Measurements from ENCODE around the gene MED25.
A peak's percentile ranks its signal among the peaks of the same experiment; 100 is the strongest.

MED25 gene

DNA sequence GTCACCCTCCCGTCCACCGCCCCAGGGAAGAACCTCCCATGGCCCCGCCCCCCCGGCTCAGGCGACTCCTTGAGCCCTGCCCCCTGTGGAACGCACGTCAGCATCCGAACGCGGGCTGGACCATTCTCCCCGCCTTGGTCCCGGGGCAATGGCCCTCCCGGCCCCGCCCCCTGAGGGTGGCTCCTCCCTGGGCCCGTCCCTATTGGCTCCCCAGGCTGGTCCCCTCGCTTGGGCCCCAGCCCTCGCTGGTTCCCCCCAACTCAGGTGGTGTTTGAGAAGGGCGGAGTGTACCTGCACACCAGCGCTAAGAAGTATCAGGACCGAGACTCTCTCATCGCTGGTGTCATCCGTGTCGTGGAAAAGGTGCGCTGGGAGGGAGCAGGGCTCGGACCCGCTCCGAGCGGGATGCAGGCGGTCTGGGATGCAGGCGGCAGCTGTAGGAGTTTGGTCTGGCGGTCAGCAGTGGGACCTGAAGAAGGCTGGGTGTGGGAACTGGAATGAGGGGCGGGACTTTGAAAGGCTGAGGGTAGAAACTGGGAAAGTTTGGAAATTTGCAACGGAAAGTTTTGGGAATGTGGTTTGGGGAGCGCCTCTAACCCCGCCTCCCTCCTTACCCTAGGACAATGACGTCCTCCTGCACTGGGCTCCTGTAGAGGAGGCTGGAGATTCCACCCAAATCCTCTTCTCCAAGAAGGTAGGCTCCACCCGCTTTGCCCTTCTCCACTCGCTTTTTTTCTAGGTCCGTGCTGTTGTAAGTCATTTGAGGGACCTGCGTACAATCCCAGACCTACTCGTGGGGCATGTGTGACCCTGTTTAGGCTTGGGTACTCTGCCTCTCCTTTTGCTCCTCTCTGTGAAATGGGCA, 60.0 kb downstream of the MED25 start:
- Mint-ChIP-seq H3K27ac (no peak overlapping the region), H3K4me1 (ENCODE audit: low read depth) (peaks cover 19% of the 10 kb centered on the region), H3K27me3 (ENCODE audit: low read depth) (no peaks in the 10 kb centered on the region), H3K4me3 (no peak overlapping the region), H3K9me3 (no peaks in the 10 kb centered on the region), H3K36me3 (ENCODE audit: low read depth) (peaks cover 25% of the 10 kb centered on the region)
- DNase-seq (ENCODE audit: low spot score): peak; percentile 98

DNA sequence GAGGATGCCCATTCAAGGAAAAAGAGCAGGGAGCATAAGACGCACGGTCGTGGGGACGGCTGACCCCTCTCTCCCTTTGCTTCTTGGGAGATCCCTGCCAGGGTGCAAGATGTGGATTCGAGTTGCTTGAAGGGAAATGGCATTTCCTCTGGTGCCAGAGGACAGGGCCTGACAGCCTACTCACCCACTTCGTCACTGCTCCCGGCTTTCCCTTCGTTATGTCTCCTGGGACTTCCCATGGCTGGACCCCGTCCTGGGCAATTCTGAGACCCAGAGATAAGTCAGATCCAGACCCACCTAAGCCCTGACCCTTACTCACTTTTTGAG, 60.6 kb downstream of the MED25 start:
- Mint-ChIP-seq H3K36me3 (ENCODE audit: low read depth) (peaks cover 31% of the 10 kb centered on the region), H3K27me3 (ENCODE audit: low read depth) (no peaks in the 10 kb centered on the region), H3K9me3 (no peaks in the 10 kb centered on the region), H3K27ac (peak overlapping the region; percentile 60), H3K4me1 (ENCODE audit: low read depth) (peaks cover 19% of the 10 kb centered on the region), H3K4me3 (no peak overlapping the region)
- DNase-seq (ENCODE audit: low spot score): no peak

DNA sequence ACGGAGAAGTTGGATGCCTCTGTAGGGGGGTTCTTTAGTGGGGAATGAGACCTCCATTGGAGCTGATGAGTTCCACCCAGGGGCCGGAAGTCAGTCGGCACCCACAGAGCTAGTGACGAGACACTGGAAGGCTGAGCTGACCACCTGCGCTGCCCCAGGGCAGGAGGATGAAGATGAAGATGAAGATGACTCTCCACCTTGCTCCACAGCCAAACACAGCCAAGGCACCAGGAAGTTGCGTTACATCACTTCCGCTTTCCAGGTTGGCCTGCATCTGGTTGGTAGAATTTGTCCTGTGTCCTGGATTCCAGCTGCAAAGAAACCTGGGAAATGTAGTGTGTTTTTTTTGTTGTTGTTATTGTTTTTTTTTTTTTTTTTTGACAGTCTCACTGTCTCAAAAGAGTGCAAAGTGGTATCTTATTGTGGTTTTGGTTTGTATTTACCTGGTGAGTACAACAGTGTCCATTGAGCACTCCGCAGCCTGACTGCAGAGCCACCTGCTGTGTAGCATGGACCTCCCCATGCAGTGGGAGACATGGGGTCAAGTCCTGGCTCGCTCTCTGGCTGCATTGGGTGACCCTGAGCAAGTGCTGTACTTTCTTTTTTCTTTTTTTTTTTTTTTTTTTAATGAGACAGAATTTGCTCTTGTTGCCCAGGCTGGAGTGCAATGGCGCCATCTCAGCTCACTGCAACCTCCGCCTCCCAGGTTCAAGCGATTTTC, 61.3 kb downstream of the MED25 start:
- Mint-ChIP-seq H3K27me3 (ENCODE audit: low read depth) (no peaks in the 10 kb centered on the region), H3K4me3 (peak overlapping the region; percentile 15), H3K27ac (peak overlapping the region; percentile 60), H3K4me1 (ENCODE audit: low read depth) (peaks cover 19% of the 10 kb centered on the region), H3K9me3 (no peaks in the 10 kb centered on the region), H3K36me3 (ENCODE audit: low read depth) (peaks cover 34% of the 10 kb centered on the region)
- no peak for DNase-seq (ENCODE audit: low spot score)

DNA sequence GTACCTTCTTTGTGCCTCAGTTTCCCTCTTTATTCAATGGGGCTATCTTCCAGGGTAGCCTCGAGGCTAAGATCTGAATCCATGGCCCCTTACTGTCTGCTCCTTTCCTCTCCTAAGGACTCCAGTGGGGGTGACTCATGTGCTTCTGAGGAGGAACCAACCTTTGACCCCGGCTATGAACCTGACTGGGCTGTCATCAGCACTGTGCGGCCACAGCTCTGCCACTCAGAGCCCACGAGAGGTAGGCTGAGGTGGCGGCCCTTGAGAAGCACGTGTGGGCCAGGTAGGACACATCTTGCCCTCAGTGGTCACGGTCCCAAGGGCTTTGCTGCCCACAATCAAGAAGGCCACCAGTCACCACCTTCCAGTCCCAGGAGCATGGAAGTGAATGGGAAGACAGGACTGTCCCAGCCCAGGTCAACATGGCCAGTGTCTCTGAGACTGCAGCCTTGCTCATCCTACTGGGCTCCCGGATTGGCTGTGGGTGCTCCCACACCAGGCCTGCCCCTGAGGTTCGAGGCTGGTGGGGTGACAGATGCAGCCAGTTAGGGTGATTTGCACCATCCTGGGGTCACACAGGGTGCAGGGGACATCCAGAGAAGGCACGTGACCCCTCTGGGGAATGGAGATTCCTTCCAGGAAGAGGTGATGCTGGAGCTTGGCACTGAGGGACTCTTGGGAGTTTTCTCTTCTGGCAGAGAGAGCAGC, 62.2 kb downstream of the MED25 start:
- DNase-seq (ENCODE audit: low spot score): no peak
- Mint-ChIP-seq H3K36me3 (ENCODE audit: low read depth) (peaks cover 41% of the 10 kb centered on the region), H3K4me3 (no peak overlapping the region), H3K27me3 (ENCODE audit: low read depth) (no peaks in the 10 kb centered on the region), H3K9me3 (no peaks in the 10 kb centered on the region), H3K4me1 (ENCODE audit: low read depth) (peaks cover 15% of the 10 kb centered on the region), H3K27ac (no peak overlapping the region)

DNA sequence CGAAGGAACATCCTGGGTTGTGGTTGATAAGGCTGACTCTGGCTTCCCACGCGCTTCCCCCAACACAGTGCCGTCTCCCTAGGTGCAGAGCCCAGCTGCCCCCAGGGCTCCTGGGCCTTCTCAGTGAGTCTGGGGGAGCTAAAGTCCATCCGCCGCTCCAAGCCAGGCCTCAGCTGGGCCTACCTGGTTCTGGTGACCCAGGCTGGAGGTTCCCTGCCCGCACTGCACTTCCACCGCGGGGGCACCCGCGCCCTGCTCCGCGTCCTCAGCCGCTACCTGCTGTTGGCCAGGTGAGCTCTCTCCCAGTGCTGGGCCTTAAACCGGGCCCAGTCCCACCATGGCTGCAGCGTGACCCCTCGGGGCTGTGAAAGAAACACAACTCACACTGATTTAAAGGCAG, 63.1 kb downstream of the MED25 start:
- DNase-seq (ENCODE audit: low spot score): no peak
- H3K9me3 Mint-ChIP-seq: no peaks in the 10 kb centered on the region
- H3K4me1 Mint-ChIP-seq (ENCODE audit: low read depth): peaks cover 9% of the 10 kb centered on the region
- no peak overlapping the region for H3K4me3 Mint-ChIP-seq
- H3K27me3 Mint-ChIP-seq (ENCODE audit: low read depth): no peaks in the 10 kb centered on the region
- H3K27ac Mint-ChIP-seq: no peak overlapping the region
- H3K36me3 Mint-ChIP-seq (ENCODE audit: low read depth): peaks cover 42% of the 10 kb centered on the region

DNA sequence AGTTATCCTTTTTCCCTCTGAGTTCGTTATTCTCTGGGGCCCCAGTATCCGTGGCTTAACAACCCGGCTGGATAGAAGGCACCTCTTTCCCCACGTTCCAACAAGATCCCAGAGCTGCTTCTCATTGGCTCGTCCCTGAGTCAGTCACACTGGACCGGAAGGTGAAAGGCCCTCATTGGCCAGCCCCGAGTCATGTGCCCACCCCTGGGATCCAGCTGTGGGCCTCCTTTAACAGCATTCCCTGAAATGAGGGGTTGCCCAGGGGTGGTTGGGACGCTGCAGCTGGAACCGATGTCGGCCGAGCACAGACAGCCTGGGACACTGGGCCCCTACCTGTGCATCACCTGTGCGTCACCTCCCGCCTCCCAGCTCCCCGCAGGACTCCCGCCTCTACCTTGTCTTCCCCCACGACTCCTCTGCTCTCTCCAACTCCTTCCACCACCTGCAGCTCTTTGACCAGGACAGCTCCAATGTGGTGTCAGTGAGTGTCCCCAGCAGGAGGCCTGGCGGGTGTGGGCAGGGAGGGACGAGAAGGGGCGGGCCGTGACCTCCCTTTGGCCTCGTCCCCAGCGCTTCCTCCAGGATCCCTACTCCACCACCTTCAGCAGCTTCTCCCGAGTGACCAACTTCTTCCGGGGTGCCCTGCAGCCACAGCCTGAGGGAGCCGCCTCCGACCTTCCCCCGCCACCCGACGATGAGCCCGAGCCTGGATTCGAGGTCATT, 63.7 kb downstream of the MED25 start:
- Mint-ChIP-seq H3K27me3 (ENCODE audit: low read depth) (no peaks in the 10 kb centered on the region), H3K36me3 (ENCODE audit: low read depth) (peaks cover 42% of the 10 kb centered on the region)
- no peak for DNase-seq (ENCODE audit: low spot score)

DNA sequence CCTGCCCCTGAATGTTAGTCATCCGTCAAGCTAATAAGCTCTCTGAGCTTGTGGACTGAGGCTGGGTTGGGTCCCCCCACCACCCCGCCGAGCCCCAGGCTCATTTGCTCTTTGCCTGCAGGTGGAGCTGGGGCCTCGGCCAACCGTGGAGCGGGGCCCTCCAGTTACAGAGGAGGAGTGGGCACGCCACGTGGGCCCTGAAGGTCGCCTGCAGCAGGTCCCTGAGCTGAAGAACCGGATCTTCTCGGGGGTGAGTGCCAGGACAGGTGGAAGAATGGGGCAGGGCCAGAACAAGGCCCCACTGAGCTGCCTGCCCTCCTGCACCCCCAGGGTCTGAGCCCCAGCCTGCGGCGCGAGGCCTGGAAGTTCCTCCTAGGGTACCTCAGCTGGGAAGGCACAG, 64.6 kb downstream of the MED25 start:
- no peaks in the 10 kb centered on the region for H3K9me3 Mint-ChIP-seq
- H3K27ac Mint-ChIP-seq: no peak overlapping the region
- H3K27me3 Mint-ChIP-seq (ENCODE audit: low read depth): no peaks in the 10 kb centered on the region
- peaks cover 9% of the 10 kb centered on the region for H3K4me1 Mint-ChIP-seq (ENCODE audit: low read depth)
- DNase-seq (ENCODE audit: low spot score): no peak
- H3K4me3 Mint-ChIP-seq: no peak overlapping the region
- H3K36me3 Mint-ChIP-seq (ENCODE audit: low read depth): peaks cover 42% of the 10 kb centered on the region

More for the DNA sequence above, 63.7 kb downstream of the MED25 start:
- H3K4me3 Mint-ChIP-seq: no peak overlapping the region
- H3K27ac Mint-ChIP-seq: no peak overlapping the region
- H3K4me1 Mint-ChIP-seq (ENCODE audit: low read depth): peaks cover 9% of the 10 kb centered on the region
- H3K9me3 Mint-ChIP-seq: no peaks in the 10 kb centered on the region

DNA sequence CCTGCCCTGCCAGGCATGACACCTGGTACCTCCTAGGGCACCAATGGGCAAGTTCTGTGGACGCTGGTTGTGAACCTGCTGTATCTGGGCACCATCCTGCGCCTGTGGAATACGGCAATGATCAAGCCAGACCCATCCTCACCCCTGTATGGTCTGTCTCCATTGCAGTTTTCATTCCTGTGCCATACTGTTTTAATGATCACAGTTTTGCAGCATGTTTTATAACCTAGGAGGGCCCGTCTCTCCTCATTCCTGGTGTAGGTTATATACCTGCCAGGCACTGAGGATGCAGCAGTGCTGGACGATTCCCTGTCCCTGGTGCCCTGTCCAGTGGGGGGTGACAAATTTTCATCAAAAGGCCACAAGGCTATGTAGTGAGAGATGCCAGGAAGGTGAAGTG, 65.0 kb downstream of the MED25 start:
- Mint-ChIP-seq H3K4me3 (no peak overlapping the region), H3K9me3 (no peaks in the 10 kb centered on the region), H3K27me3 (ENCODE audit: low read depth) (no peaks in the 10 kb centered on the region), H3K27ac (no peak overlapping the region), H3K4me1 (ENCODE audit: low read depth) (peaks cover 6% of the 10 kb centered on the region), H3K36me3 (ENCODE audit: low read depth) (peaks cover 40% of the 10 kb centered on the region)
- DNase-seq (ENCODE audit: low spot score): no peak

DNA sequence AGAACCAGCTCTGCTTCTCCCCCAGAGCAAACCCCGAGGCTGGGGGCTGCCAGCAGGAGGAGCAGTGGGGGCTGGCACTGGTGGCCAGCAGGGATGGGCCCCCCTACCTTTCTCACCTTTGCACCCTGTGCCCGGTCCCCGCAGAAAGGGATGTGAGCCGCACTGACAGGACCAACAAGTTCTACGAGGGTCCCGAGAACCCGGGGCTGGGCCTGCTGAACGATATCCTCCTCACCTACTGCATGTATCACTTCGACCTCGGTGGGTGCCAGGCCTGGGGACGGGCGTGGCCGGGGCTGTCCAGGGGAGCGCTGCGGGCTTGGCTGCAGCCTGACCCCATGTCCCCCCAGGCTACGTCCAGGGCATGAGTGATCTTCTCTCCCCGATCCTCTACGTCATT, 66.0 kb downstream of the MED25 start:
- H3K4me3 Mint-ChIP-seq: no peak overlapping the region
- H3K4me1 Mint-ChIP-seq (ENCODE audit: low read depth): peaks cover 1% of the 10 kb centered on the region
- H3K36me3 Mint-ChIP-seq (ENCODE audit: low read depth): peaks cover 40% of the 10 kb centered on the region
- H3K27me3 Mint-ChIP-seq (ENCODE audit: low read depth): no peaks in the 10 kb centered on the region
- DNase-seq (ENCODE audit: low spot score): no peak
- H3K9me3 Mint-ChIP-seq: no peaks in the 10 kb centered on the region
- no peak overlapping the region for H3K27ac Mint-ChIP-seq

DNA sequence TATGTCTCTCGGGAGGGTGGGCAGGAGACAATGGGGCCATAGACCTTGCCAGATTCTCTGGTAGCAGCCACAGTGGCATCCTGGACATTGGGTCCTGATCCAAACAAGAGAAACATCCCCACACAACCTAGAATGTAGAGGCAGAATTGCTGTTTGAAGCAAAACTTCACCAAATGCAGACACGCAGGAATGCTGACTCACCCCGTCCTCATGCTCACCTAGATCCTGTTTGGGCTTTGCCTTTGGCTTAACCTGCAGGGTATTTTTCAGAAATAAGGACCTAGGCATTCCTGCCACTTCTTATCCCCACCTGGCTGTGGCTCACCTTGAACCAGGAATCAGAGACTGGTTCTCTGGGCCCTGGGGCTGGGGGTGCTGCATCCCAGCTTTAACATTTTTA, 66.7 kb downstream of the MED25 start:
- no peak overlapping the region for H3K27ac Mint-ChIP-seq
- no peak overlapping the region for H3K4me3 Mint-ChIP-seq
- H3K9me3 Mint-ChIP-seq: no peaks in the 10 kb centered on the region
- H3K4me1 Mint-ChIP-seq (ENCODE audit: low read depth): no peaks in the 10 kb centered on the region
- H3K27me3 Mint-ChIP-seq (ENCODE audit: low read depth): no peaks in the 10 kb centered on the region
- no peak for DNase-seq (ENCODE audit: low spot score)
- peaks cover 43% of the 10 kb centered on the region for H3K36me3 Mint-ChIP-seq (ENCODE audit: low read depth)
